Left renal cortex interstitium (tissue), 4 donors: ENCODE data around the gene ECHS1. TPM values are rescaled to one million over a fixed set of nuclear protein-coding genes. Genes with fewer than 3 reads are reported as not detected.
"Not testable (repeated sequence)": the region's sequence is repeated elsewhere in the genome, so short reads cannot be mapped to it uniquely, and the experiment has no call there.

Experiments used
- DNase-seq, 4 donors: peaks; one replicate each; pipeline ENCODE4 v3.0.0-alpha.2; 2013; ENCODE audit warnings: low read depth in 4 of 4, low spot score in 2 of 4, missing footprints in 1 of 4
- polyA plus RNA-seq, 4 donors: library from polyadenylated mRNA; unstranded; fragments of 120-200 nt; gene quantifications; one replicate each; pipeline ENCODE4 v1.2.1, GENCODE V29; 2013; ENCODE audit not compliant: insufficient read length in 4 of 4

The ECHS1 gene
- 100 to 1,000 TPM; 134 to 143 (median 138) TPM for polyA plus RNA-seq

DNA sequence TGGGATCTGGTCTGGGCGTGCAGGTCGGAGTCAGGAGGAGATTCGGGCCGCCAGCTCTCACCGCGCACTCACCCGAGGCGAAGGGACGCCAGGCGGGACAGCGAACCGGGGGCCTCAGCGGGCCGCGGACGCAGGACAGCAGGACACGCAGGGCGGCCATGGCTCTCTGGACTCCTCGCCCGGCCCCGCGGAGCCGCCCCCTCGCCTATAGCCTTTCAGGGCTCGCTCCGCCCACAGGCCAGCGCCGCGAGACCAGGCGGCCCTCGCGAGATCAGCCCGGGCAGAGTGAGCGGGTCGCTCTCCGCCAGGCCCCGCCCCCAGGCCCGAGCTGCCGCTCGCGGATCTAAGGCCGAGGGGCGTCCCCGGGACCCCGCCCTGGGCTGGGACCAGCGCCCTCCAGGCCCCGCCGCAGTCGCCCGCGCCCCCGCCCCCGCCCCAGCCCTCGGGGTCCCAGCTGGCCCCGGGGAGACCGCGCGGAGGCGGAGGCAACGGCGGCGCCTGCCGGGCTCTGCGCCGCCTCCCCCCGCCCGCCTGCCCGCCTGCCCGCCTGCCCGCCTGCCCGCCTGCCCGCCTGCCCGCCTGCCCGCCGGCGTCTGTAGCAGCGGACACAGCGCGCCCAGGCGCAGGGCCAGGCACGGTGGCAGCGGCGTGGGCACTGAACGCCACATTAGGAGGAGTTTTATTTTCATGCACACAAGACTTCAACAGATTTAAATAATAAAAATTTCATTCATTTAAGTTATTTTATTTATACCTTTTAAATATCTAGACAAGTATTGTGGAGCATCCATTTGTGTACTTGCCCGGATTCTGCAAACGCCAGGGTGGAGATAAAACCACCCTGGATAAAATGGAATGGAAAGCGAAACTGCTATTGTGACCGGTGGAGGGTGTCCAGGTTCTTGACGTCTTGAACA lies at the start of gene ECHS1:
Gene ECHS1 (minus strand): TSS at position 181 of the 917 bp plus-strand sequence. CDS start 21 bp downstream, at position 160.
- DNase-seq: peak; percentile 50 to 93 (median 86)

DNA sequence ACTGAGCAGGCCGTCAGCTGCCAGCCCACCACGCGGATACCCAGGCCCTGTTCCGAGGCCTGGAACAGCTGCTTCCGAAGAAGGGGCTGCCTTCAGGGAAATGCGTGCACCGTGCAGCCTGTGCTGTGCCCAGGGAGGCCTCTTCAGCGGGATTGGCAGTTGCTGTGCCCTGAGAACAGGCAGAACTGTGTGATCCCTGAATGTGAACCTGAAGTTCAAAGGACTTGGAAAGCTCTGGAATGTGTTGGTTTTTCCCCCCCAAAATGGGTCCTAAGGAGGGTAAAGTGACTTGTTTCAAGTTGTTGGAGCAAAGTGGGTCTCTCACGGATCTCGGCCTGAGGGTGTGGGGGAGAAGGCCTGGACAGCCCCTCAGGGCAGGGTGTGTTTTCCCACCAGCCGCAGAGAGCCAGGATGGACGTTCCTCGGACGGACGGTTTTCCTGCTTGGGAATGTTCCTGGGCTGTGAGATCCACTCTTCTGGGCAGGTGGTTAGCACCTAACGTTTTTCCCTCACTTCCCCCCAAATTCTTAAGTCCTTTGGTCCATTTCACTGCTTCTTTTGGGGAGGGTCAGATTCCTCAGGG lies 49.2 kb upstream of the ECHS1 start:
- DNase-seq: no peak

DNA sequence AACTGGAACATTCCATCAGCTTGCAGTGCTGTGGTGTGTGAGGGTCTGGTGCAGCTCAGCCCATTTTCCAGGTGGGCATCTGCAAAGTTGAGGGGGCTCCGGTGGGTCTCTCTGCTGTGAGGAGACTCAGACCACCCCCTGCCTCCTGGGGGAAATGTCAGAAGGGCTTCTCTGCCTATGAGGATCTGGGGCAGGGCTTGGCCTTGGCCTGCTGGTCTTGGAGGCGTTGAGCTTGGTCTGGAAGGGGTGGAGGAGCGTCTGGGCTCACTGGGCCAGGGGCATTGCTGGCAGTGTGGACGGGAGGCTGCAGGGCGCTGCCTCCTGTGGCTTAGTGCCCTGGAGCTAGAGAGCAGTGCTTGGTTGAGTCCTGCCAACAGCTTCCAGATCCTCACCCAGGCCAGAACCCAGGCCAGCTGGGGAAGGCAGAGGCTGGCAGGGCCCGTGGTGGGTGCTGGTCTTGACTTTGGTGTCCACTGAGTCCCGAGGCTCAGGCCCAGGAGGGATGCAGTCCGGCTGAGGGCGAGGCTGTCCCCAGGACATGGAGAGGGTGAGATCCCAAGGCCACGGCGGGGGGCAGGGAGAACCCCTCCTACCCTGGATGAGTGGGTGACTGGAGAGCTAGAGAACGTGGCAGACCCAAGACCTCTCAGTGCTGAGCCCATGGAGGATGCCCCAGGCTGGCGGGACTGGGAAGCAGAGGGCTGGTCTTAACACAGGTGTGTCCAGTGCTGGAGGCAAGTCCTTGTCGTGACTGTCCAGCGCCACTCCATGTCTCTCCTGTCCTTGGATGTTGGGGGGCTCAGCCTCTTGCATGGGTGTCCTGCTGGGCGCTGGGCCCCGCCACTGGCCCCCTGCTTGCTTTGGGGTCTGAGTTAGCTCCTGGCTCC lies 48.4 kb upstream of the ECHS1 start:
- no peak for DNase-seq

DNA sequence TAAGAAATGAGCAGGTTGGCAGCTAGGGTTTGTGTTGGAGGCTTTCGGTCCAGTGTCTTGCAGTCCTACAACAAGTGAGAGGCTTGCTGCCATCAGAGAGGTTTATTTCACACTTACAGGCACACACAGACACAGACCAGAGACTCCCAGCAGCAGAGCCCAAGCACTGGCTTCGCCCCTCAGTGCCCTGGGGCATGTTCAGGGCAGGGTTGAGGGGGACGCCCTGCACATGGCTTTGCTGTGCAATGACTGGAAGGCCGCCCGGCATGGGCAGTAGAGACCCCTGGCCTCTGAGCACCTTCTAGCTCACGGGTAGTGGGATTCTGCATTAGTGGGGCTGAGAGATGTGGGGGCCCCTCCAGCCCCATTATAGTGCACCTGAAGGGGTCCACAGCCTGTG lies 47.4 kb upstream of the ECHS1 start:
- no peak for DNase-seq

DNA sequence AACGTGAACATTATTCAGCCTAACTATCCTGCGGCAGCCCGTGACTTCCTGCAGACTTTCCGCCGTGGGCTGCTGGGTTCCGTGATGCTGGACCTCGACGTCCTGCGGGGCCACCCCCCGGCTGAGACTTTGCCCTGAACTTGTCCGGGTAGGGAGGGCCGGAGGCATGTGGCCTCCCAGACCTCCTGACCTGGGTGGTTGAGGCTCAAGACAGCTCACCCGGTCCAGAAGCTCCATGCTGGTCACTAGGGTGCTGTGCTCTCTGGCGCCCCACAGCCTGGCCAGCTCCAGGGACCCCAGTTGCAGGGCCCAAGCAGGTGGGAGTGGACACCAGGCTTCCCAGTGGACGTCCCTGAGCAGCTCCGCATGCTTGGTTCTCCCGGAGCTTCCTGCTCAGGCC lies 46.9 kb upstream of the ECHS1 start:
- no peak for DNase-seq

DNA sequence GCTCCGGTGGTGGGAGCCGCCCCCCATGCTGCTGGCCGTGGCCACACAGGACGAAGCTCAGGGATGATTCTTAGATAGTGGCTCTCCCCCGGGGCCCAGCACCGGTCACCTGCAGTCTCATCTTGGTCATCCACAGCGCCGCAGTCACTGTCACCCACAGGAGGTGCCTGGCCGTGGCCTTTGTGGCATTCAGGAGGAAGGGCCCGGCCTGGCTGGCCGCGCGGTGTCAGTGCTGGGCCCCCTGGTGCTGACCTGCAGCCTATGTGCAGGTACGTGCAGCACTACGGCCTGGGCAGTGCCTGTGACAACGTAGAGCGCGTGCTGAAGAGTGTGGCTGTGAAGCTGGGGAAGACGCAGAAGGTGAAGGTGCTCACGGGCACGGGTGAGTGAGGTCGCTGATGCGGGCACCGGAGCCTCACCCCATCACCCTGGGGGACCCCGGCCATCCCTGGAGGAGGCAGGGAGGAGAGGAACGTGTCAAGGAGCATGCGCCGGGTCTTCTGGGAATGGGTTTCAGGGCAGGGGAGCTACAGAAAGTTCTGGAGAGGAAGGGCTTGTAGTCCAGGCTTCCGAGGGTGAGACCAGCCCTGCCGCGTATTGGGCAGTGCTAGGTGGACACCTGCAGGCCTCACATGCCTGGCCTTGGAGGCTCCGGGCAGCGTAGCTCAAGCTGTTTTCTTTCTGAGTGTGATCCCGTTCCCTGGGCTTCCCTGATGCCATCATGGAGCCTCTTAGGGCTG lies 46.2 kb upstream of the ECHS1 start:
- DNase-seq: no peak

DNA sequence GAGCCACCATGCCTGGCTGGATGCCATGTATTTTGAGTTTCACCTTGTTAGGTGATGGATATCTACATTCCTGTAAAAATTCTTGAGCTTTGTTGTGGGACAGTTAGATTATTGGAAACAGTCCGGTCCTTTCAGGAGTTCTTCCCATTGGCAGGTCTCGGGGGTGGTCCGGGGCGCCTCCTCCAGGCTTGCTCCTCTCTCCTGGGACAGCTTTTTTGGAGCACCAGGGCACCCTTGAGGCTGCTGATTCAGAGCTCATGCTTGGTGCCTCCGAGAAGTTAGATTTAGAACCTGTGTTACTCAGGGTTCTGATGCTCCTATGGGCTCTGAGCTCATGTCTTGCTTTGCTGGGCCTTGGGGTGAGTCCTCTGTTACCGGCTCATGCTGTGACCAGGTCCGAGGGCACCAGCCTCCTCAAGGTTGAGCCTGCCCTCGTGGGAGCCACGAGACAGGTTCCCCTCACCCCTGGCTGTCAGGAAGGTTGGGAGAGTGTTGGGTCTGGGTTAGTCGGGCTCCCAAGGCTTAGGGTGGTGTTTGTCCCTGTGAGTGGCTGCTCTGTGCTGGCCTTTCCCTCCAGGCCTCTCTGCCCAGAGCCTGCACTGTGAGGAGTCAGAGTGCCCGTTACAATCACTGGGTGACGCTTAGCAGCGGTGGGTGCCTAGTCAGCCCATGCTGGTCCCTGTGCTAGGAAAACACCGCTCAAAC lies 45.3 kb upstream of the ECHS1 start:
- no peak for DNase-seq

DNA sequence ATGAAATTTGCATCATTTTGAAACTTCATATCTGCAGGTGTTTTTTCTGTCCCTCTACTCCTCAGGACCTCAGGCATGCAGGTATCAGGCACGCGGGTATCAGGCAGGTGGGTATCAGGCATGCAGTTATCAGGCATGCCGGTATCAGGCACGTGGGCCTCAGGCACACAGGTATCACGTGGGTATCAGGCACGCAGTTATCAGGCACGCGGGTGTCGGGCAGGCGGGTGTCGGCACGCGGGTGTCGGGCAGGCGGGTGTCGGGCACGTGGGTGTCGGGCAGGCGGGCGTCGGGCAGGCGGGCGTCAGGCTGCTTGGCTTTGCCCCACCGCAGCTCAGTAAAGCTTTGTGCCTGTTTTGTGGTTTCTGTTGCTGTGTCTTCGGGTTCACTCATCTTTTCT lies 42.6 kb upstream of the ECHS1 start:
- no peak for DNase-seq

DNA sequence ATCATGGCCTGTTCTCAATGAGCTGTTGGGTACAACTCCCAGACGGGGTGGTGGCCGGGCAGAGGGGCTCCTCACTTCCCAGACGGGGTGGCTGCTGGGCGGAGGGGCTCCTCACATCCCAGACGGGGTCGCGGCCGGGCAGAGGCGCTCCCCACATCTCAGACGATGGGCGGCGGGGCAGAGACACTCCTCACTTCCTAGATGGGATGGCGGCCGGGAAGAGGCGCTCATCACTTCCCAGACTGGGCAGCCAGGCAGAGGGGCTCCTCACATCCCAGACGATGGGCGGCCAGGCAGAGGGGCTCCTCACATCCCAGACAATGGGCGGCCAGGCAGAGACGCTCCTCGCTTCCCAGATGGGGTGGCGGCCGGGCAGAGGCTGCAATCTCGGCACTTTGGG lies 41.2 kb upstream of the ECHS1 start:
- DNase-seq: not testable (repeated sequence)

DNA sequence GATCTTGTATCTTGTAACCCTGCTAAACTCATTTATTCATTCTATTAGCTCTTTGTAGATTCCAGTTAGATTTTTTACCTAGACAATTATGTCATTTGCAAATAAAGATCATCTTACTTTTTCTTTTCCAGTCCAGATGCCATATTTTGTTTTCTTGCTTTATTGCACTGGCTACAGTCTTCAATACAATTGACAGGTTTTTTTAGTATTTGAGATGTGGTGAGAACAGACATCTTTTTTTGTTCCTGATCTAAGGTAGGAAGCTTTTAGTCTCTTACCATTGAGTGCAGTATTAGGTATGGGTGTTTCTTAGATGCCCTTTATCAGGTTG lies 39.2 kb upstream of the ECHS1 start:
- no peak for DNase-seq

DNA sequence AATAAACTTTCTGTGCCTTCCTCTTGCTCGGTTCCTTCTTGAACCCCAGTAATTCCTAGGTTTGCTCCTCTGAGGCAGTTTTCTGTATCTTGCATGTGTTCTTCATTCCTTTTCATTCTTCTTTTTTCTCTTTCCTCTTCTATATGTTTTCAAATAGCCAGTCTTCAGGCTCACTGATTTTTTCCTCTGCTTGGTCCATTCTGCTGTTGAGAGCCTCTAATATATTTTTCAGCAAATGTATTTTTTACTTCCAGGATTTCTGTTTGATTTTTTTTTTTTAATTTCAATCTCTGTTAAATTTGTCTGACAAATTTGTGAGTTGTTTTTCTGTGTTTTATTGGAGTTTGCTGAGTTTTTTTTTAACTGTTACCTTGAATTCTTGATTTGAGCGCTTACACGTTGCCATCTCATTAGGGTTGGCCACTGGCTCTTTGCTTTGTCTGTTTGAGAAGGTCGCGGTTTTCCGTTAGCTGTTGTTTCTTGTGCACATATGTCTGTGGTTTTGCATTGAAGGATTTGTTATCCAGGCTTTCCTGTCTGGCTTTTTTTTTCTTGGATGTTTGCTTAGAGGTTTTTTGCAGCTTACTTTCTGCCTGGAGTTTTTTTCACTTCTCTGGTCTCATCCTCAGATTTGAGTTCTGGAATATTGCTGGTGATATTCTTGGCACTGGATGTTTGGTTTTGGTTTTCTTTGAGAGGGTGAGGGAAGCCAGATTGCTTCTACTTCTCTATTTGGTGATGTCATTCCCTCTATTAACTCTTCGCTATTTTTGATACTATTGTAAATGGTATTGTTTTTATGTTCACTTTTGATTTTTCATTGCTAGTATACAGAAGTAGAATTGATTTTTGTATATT lies 38.6 kb upstream of the ECHS1 start:
- DNase-seq: no peak

DNA sequence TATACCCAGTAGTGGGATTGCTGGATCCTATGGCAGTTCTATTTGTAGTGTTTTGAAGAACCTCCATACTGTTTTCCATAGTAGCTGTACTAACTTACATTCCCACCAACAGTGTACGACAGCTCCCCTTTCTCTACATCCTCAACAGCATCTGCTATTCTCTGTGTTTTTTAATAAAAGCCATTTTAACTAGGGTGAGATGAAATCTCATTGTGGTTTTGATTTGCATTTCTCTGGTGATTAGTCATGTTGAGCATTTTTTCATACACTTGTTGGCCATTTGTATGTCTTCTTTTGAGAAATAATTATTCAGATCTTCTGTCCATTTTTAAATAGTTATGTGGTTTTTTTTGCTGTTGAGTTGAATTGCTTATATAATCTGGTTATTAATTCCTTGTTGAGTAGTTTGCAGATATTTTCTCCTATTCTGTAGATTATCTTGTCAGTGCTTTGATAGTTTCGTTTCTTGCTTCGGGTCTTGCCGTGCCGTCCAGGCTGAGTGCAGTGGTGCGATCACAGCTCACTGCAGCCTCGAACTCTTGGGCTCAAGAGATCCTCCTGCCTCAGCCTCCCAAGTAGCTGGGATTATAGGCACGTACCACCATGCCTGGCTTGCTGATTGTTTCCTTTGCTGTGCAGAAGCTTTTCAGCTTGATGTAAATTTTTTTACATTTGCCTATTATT lies 32.8 kb upstream of the ECHS1 start:
- DNase-seq: no peak

DNA sequence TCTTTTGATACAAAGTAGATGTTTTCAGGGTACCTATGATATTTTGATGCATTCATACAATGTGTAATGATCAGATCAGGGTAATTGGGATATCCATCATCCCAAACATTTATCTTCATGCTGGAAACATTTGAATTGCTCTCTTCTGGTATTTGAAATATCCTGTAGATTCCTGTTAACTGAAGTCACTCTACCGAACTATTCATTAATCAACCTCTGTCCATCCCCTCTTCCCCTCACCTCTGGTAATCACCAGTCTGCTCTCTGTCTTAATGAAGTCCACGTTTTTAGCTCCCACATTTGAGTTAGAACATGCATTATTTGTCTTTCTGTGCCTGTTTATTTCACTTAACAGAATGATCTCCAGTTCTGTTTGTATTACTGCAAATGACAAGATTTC lies 32.1 kb upstream of the ECHS1 start:
- DNase-seq: no peak

DNA sequence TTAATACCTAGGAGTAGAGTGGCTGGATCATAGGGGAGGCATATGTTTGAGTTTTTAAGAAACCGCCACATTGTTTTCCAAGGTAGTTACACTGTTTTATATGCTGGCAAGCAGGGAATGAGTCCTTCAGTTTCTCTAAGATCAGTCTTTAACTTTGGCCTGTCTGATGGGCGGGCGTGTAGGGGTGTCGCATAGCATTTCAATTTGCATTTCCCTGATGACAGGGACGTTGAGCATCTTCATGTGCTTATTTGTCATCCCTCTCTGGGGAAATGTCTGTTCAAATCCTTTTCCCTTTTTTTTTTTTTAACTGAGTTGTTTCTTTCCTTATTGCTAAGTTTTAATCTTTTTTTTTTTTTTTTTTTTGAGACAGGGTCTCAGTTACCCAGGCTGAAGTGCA lies 30.6 kb upstream of the ECHS1 start:
- no peak for DNase-seq

DNA sequence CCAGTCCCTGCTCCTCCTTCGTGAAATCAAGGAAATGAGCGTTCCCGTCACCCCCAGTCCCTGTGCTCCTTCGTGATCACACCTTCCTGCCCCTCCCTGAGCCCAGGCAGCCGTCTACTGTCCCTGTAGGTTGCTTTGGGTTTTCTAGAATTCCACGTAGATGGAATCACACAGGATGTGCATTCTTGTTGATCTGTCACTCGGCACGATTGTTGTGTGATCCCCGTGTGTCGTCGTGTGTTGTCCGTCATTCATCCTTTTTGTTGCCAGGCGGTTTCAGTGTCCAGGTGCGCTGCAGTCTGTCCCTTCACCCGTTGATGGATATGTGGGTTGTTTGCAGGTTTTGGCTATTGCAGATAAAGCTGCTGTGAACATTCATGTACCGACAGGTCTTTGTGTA lies 30.2 kb upstream of the ECHS1 start:
- DNase-seq: no peak

DNA sequence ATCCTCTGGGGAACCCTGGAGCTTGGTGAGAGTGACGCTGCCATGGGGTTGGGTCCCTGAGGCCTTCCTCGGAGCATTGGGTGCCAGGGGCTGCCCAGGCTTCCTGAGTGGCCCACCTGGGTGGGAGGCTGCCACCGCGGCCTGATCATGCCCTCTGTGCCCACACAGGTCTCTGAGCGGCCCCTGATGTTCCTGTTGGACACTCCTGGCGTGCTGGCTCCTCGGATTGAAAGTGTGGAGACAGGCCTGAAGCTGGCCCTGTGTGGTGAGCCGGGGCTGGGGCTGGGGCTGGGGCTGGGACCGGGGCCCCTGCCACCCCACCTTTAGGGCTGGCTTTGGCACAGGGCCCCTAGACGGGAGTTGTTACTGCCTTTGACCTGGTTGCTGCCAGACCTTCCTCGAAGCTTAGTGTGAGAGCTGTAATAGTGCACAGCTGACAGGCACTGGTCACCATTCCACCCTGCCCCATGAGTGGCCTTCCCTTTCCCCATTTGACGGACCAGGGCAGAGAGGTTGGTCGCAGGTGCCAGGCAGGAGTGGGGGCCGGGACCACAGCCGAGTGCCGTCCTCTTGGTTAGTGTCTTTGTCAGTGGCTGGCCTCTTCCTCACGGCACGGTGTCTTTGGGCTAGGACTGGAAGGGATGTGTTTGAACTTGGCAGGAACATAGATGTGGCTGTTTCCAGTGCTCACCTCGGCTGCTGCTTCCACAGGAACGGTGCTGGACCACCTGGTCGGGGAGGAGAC lies 29.0 kb upstream of the ECHS1 start:
- DNase-seq: no peak

DNA sequence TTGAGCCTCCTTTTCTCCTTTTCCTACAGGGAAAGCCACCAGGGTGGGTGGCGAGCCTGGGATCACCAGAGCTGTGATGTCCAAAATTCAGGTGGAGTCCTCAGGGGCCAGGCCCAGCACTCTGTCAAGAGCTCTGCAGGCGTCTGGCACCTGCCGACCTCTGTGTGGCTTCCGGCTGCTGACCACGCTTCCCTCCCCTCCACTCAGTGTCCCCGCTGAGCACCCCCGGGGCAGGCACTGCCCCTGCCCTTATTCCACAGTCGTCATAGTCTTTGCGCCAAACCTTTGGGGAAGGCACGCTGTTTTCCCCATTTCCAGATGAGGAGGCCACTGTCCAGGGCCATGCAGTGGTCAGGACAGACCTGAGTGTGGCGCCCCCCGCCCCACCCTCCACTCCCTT lies 28.3 kb upstream of the ECHS1 start:
- no peak for DNase-seq
